ENCODE results near the gene CEBPA.
A peak's percentile ranks its signal among the peaks of the same experiment; 100 is the strongest.

The CEBPA gene

DNA sequence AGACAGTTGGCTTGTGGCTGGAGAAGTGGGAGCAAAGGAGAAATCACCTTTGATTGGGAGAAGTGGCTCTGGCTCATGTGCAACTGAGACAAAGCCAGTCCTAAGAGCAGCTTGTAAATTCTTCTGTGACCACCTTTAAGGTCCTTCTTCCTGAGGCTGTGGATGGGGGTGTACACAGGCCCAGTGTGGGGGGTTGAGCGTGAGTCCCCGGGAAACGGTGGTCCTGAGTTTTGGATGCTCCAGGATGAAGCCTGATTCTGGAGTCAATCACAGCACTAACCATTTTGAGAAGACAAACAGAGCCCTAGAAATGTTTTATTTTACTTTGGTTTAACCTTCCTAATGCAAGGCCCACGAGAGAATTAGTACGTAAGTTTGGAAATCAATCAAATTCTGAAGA is 3.9 kb upstream of the CEBPA start:
- Histone ChIP-seq H3K4me3 (ENCODE audit: low read depth in 1 of 2, low read length in 1 of 2) (no peak overlapping the region), H3K4me1 (ENCODE audit: control insufficient read depth in 1 of 2, insufficient read depth in 1 of 2, low read depth in 1 of 2, low read length in 1 of 2) (peaks cover 14 to 15% of the 10 kb centered on the region in 2 experiments), H3K27me3 (peaks cover 29% of the 10 kb centered on the region), H3K36me3 (no peaks in the 10 kb centered on the region), H3K27ac (no peak overlapping the region), H3K9me3 (peaks cover 4% of the 10 kb centered on the region)
- no peak for TF ChIP-seq CTCF (IDR thresholded peaks at IDR 0.05)

DNA sequence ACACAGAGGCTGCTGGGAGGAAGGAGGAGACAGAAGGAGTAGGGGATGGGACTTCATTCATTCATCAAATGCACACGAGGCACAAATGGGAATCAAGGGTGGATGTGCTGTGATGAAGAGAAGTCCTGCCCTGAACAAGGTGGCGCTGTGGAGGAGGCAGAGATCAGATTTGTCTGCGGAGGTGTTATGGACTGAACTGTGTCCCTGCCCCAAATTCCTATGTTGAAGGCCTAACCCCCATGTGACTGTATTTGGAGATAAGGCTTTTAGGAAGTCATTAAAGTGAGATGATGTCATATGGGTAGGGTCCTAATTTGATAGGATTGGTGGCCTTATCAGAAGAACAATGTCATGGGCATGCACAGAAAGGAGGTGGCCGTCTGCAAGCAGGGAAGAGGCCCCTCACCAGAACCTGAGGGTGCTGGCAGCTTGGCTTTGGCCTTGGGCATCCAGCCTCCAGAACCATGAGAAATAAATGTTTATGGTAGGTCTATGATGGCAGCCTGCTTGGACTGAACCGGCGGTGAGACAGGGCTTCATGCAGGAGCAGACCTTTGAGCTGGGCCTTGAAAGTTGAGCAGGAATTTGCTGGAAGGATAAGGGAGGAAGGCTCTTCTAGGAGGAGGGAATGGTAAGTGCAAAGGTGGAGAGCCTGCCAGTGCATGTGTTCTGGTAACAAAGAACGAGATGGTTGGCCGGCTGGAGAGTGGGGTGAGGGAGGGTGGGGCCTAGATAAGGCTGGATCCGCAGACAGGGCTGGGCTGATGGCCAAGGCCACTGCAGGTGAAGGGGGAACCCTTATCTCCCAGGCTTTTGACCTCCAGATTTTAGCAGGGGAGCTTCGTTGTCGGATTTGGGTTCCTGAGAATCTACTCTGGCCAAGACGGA is 2.7 kb upstream of the CEBPA start:
- Histone ChIP-seq H3K4me3 (ENCODE audit: low read depth in 1 of 2, low read length in 1 of 2) (no peak overlapping the region), H3K27ac (no peak overlapping the region), H3K4me1 (ENCODE audit: control insufficient read depth in 1 of 2, insufficient read depth in 1 of 2, low read depth in 1 of 2, low read length in 1 of 2) (peaks cover 21 to 27% of the 10 kb centered on the region in 2 experiments), H3K36me3 (no peaks in the 10 kb centered on the region), H3K9me3 (peaks cover 4% of the 10 kb centered on the region), H3K27me3 (peaks cover 29% of the 10 kb centered on the region)
- no peak for TF ChIP-seq CTCF (IDR thresholded peaks at IDR 0.05)

DNA sequence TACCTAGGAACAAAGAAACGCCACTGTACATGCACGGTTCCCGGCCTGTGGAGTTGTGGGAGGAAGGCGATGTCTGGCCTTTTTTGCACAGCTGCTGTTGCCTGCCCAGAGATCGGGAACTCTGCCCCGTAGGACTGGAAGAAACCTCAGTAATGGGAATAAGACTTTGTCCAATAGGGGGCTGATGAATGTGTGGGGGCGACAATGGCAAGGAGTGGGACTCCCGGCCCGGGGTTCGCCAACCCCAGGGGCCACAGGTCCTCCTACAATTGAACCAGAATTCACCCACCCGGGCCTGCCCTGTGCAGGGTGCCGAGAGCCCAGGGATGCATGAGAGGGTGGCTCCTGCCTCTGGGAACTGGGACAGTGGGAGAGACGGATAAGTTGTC is 2.0 kb upstream of the CEBPA start:
- H3K27me3 ChIP-seq = peaks cover 29% of the 10 kb centered on the region
- H3K4me3 ChIP-seq (ENCODE audit: low read depth in 1 of 2, low read length in 1 of 2) = peak overlapping the region in 1 of 2 experiments; percentile 99
- peaks cover 4% of the 10 kb centered on the region for H3K9me3 ChIP-seq
- no peak for TF ChIP-seq CTCF (IDR thresholded peaks at IDR 0.05)
- peaks cover 27 to 33% of the 10 kb centered on the region in 2 experiments for H3K4me1 ChIP-seq (ENCODE audit: control insufficient read depth in 1 of 2, insufficient read depth in 1 of 2, low read depth in 1 of 2, low read length in 1 of 2)
- no peaks in the 10 kb centered on the region for H3K36me3 ChIP-seq
- no peak overlapping the region for H3K27ac ChIP-seq

- Histone ChIP-seq H3K4me3 (ENCODE audit: low read depth in 1 of 2, low read length in 1 of 2) (peak overlapping the region; percentile 93 to 99), H3K4me1 (ENCODE audit: control insufficient read depth in 1 of 2, insufficient read depth in 1 of 2, low read depth in 1 of 2, low read length in 1 of 2) (peaks cover 32 to 38% of the 10 kb centered on the region in 2 experiments), H3K27ac (no peak overlapping the region), H3K36me3 (no peaks in the 10 kb centered on the region), H3K9me3 (peaks cover 3% of the 10 kb centered on the region), H3K27me3 (peaks cover 29% of the 10 kb centered on the region)
- TF ChIP-seq CTCF (IDR thresholded peaks at IDR 0.05) = no peak
These were observed 1.5 kb upstream of the CEBPA start for GRCh38 chr19:33303791-33304345.

DNA sequence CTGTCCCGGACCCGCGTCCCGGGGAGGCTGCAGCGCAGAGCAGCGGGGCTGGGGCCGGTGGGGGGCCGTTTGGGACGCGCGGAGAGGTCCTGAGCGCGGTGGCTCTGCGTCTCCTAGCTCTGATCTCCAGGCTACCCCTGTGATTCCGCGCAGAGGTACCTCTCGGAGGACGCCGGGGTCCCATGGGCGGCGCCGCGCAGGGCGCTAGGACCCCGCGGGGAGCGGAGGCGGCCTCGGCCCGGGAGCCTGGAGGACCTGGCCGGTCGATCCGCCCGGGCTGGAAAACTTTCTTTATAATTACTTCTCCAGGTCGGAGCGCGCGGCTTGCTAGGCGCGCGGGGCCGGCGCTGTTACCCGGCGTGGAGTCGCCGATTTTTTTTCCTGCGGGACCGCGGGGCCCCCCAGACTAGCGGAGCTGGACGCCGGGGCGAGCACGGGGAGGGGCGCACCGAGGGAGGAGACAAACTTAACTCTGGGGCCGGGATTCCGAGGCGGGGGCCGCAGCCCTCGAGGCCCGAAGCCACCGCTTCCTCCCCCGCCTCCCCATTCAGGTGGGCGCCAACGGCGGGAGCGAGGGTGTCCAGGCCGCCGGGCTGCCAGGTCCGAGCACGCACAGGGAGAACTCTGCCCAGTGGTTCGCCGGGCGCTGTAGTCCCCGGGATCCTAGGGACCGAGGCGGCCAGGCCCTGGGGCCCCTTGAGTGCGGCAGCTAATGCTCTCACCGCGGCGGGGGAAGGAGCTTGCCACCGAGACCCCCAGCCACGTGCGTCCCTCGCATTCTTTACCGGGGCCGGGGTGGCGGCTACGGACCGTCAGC is 848 bp upstream of the CEBPA start:
- peaks cover 39 to 45% of the 10 kb centered on the region in 2 experiments for H3K4me1 ChIP-seq (ENCODE audit: control insufficient read depth in 1 of 2, insufficient read depth in 1 of 2, low read depth in 1 of 2, low read length in 1 of 2)
- peak overlapping the region; percentile 91 for H3K27ac ChIP-seq
- H3K4me3 ChIP-seq (ENCODE audit: low read depth in 1 of 2, low read length in 1 of 2) = peak overlapping the region; percentile 93 to 99
- TF ChIP-seq CTCF (IDR thresholded peaks at IDR 0.05) = no peak
- H3K36me3 ChIP-seq = no peaks in the 10 kb centered on the region
- peaks cover 29% of the 10 kb centered on the region for H3K27me3 ChIP-seq
- no peaks in the 10 kb centered on the region for H3K9me3 ChIP-seq

All from neutrophil (primary cell).